SK-N-SH treated with all-trans-retinoic acid at 6 μM for 48 hours (cell line): ENCODE measurements around the gene AMIGO1.

Source experiments
- ATAC-seq: fragments of 200-7000 bp; cut with Tn5 transposase; 3 replicates; pipeline ENCODE4 v1.9.1; 2020; ENCODE audit warnings: mild to moderate bottlenecking, moderate library complexity
- ARNTL ChIP-seq: fragments of 450-650 bp; formaldehyde crosslinking; IDR thresholded peaks from 2 replicates; pipeline ENCODE4 v1.5.0; 2020; ENCODE audit warnings: low read depth, mild to moderate bottlenecking, moderate library complexity, borderline replicate concordance
- BACH2 ChIP-seq: fragments of 250-450 bp; sonication (Bioruptor Pico); IDR thresholded peaks from 2 replicates; pipeline ENCODE4 v1.9.0; 2021; ENCODE audit warnings: mild to moderate bottlenecking, borderline replicate concordance
- CREB5 ChIP-seq: fragments of 250-450 bp; sonication (Bioruptor Pico); IDR thresholded peaks from 2 replicates; pipeline ENCODE4 v1.5.1; 2020; ENCODE audit warnings: low read depth, mild to moderate bottlenecking, moderate library complexity
- CSDC2 ChIP-seq: fragments of 250-450 bp; sonication (Bioruptor Pico); IDR thresholded peaks from 2 replicates; pipeline ENCODE4 v1.5.0; 2020; ENCODE audit warnings: mild to moderate bottlenecking, moderate library complexity
- CSRNP3 ChIP-seq: fragments of 250-450 bp; sonication (Bioruptor Pico); IDR thresholded peaks from 2 replicates; pipeline ENCODE4 v1.5.1; 2021; ENCODE audit warnings: mild to moderate bottlenecking, moderate library complexity
- ESRRG ChIP-seq: fragments of 250-450 bp; sonication (Bioruptor Pico); IDR thresholded peaks from 2 replicates; pipeline ENCODE4 v1.6.1; 2021; ENCODE audit warnings: mild to moderate bottlenecking
- ISL1 ChIP-seq: fragments of 250-450 bp; sonication (Bioruptor Pico); IDR thresholded peaks from 2 replicates; pipeline ENCODE4 v2.1.2; 2022; ENCODE audit warnings: mild to moderate bottlenecking, moderate library complexity
- OSR1 ChIP-seq: fragments of 250-450 bp; sonication (Bioruptor Pico); IDR thresholded peaks from 2 replicates; pipeline ENCODE4 v1.8.0; 2022; ENCODE audit warnings: moderate library complexity, mild to moderate bottlenecking, inconsistent platforms
- PATZ1 ChIP-seq: fragments of 250-450 bp; sonication (Bioruptor Pico); IDR thresholded peaks from 2 replicates; pipeline ENCODE4 v1.8.0; 2020; ENCODE audit warnings: mild to moderate bottlenecking, moderate library complexity, borderline replicate concordance
- POU6F1 ChIP-seq: fragments of 250-450 bp; sonication (Bioruptor Pico); IDR thresholded peaks from 2 replicates; pipeline ENCODE4 v1.8.0; 2021; ENCODE audit warnings: low read depth, mild to moderate bottlenecking, moderate library complexity, borderline replicate concordance
- PPARA ChIP-seq: fragments of 250-450 bp; sonication (Bioruptor Pico); IDR thresholded peaks from 2 replicates; pipeline ENCODE4 v1.5.0; 2020; ENCODE audit warnings: mild to moderate bottlenecking, borderline replicate concordance
- RARB ChIP-seq: fragments of 250-450 bp; sonication (Bioruptor Pico); IDR thresholded peaks from 2 replicates; pipeline ENCODE4 v1.8.0; 2021; ENCODE audit warnings: mild to moderate bottlenecking, moderate library complexity
- SNAI2 ChIP-seq: fragments of 250-450 bp; sonication (Bioruptor Pico); IDR thresholded peaks from 2 replicates; pipeline ENCODE4 v1.5.0; 2020; ENCODE audit warnings: mild to moderate bottlenecking, moderate library complexity
- TCF4 ChIP-seq: fragments of 250-450 bp; sonication (Bioruptor Pico); IDR thresholded peaks from 2 replicates; pipeline ENCODE4 v1.8.0; 2021; ENCODE audit warnings: mild to moderate bottlenecking, moderate library complexity, borderline replicate concordance
- ZC3H10 ChIP-seq: fragments of 250-450 bp; sonication (Bioruptor Pico); IDR thresholded peaks from 2 replicates; pipeline ENCODE4 v1.5.1; 2021; ENCODE audit warnings: mild to moderate bottlenecking, moderate library complexity
- ZFP3 ChIP-seq: fragments of 250-450 bp; sonication (Bioruptor Pico); IDR thresholded peaks from 2 replicates; pipeline ENCODE4 v1.5.0; 2020; ENCODE audit warnings: mild to moderate bottlenecking, moderate library complexity
- ZNF565 ChIP-seq: fragments of 450-650 bp; formaldehyde crosslinking; conservative IDR thresholded peaks from 2 replicates; pipeline ENCODE4 v1.5.0; 2020; ENCODE audit warnings: low read depth, mild to moderate bottlenecking, moderate library complexity
- ZNF70 ChIP-seq: fragments of 450-650 bp; formaldehyde crosslinking; IDR thresholded peaks from 2 replicates; pipeline ENCODE4 v1.5.0; 2020; ENCODE audit warnings: mild to moderate bottlenecking, moderate library complexity
- ZNF8 ChIP-seq: fragments of 450-650 bp; formaldehyde crosslinking; IDR thresholded peaks from 2 replicates; pipeline ENCODE4 v1.5.0; 2020; ENCODE audit warnings: mild to moderate bottlenecking, moderate library complexity
- TF ChIP-seq, protein P1 (sequence below): fragments of 250-450 bp; sonication (Bioruptor Pico); IDR thresholded peaks from 2 replicates; pipeline ENCODE4 v1.5.0; 2020; ENCODE audit warnings: mild to moderate bottlenecking, moderate library complexity

The AMIGO1 gene

DNA sequence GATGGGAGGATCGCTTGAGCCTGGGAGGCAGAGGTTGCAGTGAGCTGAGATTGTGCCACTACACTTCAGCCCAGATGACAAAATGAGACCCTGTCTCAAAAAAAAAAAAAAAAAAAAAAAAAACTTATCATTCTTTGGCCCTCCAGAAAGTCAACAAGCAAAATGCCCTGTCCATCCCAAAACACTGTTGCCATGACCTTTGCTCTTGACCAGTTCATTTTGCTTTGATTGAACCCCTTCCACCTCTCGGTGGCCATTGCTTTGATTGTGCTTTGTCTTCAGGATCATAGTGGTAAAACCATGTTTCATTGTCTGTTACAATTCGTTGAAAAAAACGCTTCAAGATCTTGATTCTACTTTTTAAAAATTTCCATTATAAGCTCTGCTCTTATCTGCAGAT lies 51.7 kb downstream of the AMIGO1 start:
- ATAC-seq: no peak

DNA sequence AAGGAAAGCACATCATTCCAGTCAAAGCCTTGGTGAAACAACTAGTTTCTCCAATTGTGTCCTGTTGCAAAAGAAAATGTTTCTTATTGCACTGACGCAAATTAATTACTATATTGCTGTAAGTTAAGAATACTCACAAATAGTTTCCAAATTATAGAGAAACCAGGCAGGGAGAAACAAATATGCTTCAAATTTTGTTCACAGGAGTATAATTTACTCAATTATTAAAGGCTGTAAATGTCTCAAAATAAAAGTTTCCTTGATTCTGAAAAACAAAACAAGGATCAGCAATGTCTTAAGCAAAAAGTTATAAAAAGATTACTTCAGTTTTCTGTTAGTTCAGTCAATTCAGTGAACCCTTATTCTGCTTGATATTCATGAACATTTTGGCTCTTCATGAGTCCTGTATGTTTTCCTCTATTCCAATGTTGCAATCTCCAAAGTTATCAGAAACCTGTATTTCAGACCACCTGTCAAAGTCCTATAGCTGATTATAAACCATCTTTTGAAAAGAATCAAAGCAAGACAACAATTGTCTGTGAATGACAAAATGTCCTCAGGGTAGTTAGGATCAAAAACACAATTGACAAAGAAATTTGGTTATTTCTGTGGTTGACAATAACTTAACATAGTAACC lies 54.9 kb downstream of the AMIGO1 start:
- no peak for ATAC-seq
- TF ChIP-seq ZNF70 (no peak), CREB5 (CRISPR knock-in tag) (no peak), PATZ1 (CRISPR knock-in tag) (no peak), OSR1 (CRISPR knock-in tag) (no peak), ZNF8 (no peak), TCF4 (CRISPR knock-in tag) (no peak), ARNTL (CRISPR knock-in tag) (no peak), CSDC2 (CRISPR knock-in tag) (no peak), ZC3H10 (CRISPR knock-in tag) (no peak), ESRRG (CRISPR knock-in tag) (no peak), POU6F1 (no peak), ZFP3 (CRISPR knock-in tag) (no peak), ISL1 (CRISPR knock-in tag) (no peak), RARB (no peak), SNAI2 (CRISPR knock-in tag) (no peak), BACH2 (CRISPR knock-in tag) (no peak), PPARA (no peak)
- TF ChIP-seq, protein P1, sequence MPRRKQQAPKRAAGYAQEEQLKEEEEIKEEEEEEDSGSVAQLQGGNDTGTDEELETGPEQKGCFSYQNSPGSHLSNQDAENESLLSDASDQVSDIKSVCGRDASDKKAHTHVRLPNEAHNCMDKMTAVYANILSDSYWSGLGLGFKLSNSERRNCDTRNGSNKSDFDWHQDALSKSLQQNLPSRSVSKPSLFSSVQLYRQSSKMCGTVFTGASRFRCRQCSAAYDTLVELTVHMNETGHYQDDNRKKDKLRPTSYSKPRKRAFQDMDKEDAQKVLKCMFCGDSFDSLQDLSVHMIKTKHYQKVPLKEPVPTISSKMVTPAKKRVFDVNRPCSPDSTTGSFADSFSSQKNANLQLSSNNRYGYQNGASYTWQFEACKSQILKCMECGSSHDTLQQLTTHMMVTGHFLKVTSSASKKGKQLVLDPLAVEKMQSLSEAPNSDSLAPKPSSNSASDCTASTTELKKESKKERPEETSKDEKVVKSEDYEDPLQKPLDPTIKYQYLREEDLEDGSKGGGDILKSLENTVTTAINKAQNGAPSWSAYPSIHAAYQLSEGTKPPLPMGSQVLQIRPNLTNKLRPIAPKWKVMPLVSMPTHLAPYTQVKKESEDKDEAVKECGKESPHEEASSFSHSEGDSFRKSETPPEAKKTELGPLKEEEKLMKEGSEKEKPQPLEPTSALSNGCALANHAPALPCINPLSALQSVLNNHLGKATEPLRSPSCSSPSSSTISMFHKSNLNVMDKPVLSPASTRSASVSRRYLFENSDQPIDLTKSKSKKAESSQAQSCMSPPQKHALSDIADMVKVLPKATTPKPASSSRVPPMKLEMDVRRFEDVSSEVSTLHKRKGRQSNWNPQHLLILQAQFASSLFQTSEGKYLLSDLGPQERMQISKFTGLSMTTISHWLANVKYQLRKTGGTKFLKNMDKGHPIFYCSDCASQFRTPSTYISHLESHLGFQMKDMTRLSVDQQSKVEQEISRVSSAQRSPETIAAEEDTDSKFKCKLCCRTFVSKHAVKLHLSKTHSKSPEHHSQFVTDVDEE (CRISPR knock-in tag): no peak

More for the DNA sequence above, 51.7 kb downstream of the AMIGO1 start:
- TF ChIP-seq CSRNP3 (no peak), ESRRG (CRISPR knock-in tag) (no peak), CSDC2 (CRISPR knock-in tag) (no peak), ZFP3 (CRISPR knock-in tag) (no peak), OSR1 (CRISPR knock-in tag) (no peak), BACH2 (CRISPR knock-in tag) (no peak), POU6F1 (no peak), ZNF565 (CRISPR knock-in tag) (no peak), TCF4 (CRISPR knock-in tag) (no peak), CREB5 (CRISPR knock-in tag) (no peak)
